ENCODE data around the gene PAM.
"Not testable (repeated sequence)": the region's sequence is repeated elsewhere in the genome, so short reads cannot be mapped to it uniquely, and the experiment has no call there.

The PAM gene

GRCh38 chr5:102754767-102755431 lies at the start of gene PAM:
PAM (plus strand) TSS chr5:102755305; CDS start chr5:102866196, 110,891 bp downstream.
- no peak for FAIRE-seq

- FAIRE-seq: no peak
Measured at GRCh38 chr5:102711525-102712385, 43.4 kb upstream of the PAM start.

- no peak for FAIRE-seq
Measured at GRCh38 chr5:102713278-102713677, 41.8 kb upstream of the PAM start.

GRCh38 chr5:102713682-102714231 lies 41.3 kb upstream of the PAM start:
- no peak for FAIRE-seq

GRCh38 chr5:102715082-102715807 lies 39.9 kb upstream of the PAM start:
- FAIRE-seq: no peak

GRCh38 chr5:102716017-102716416 lies 39.1 kb upstream of the PAM start:
- no peak for FAIRE-seq

GRCh38 chr5:102718819-102719218 lies 36.3 kb upstream of the PAM start:
- FAIRE-seq: no peak

- FAIRE-seq: no peak
Measured at GRCh38 chr5:102719886-102720285, 35.2 kb upstream of the PAM start.

GRCh38 chr5:102720969-102721368 lies 34.1 kb upstream of the PAM start:
- no peak for FAIRE-seq

- FAIRE-seq: no peak
Measured at GRCh38 chr5:102722931-102723330, 32.2 kb upstream of the PAM start.

GRCh38 chr5:102731693-102732092 lies 23.4 kb upstream of the PAM start:
- no peak for FAIRE-seq

GRCh38 chr5:102733534-102733933 lies 21.6 kb upstream of the PAM start:
- FAIRE-seq: no peak

GRCh38 chr5:102737161-102737560 lies 17.9 kb upstream of the PAM start:
- FAIRE-seq: no peak

GRCh38 chr5:102737805-102738469 lies 17.2 kb upstream of the PAM start:
- FAIRE-seq: no peak

GRCh38 chr5:102740515-102740914 lies 14.6 kb upstream of the PAM start:
- no peak for FAIRE-seq

GRCh38 chr5:102742215-102742614 lies 12.9 kb upstream of the PAM start:
- no peak for FAIRE-seq

- FAIRE-seq: no peak
Measured at GRCh38 chr5:102743900-102744299, 11.2 kb upstream of the PAM start.

- FAIRE-seq: no peak
Measured at GRCh38 chr5:102747386-102748166, 7.5 kb upstream of the PAM start.

- FAIRE-seq: no peak
Measured at GRCh38 chr5:102749416-102750030, 5.6 kb upstream of the PAM start.

GRCh38 chr5:102750151-102750834 lies 4.8 kb upstream of the PAM start:
- no peak for FAIRE-seq

GRCh38 chr5:102751903-102752376 lies 3.2 kb upstream of the PAM start:
- FAIRE-seq: not testable (repeated sequence)

Measured in TTC549 (cell line).